Measurements from ENCODE around the gene IL27RA. TPM values are rescaled to one million over a fixed set of nuclear protein-coding genes. Genes with fewer than 3 reads are reported as not detected.

The IL27RA gene
- total RNA-seq, 1 experiment from 2014 or later = 6.0 TPM

- no peak for DNase-seq (ENCODE audit: low spot score)
- Histone ChIP-seq H3K27me3 (replicated peaks; ENCODE audit: insufficient read depth, low read depth, low read length, poor library complexity) (no peaks in the 10 kb centered on the region), H3K27ac (ENCODE audit: low read depth, low read length, poor library complexity, severe bottlenecking) (no peak within 1 kb of the TSS), H3K4me1 (ENCODE audit: insufficient read depth, low read length, poor library complexity, severe bottlenecking) (no peaks in the 10 kb centered on the region), H3K4me3 (ENCODE audit: low read depth, low read length, poor library complexity, severe bottlenecking) (no peak within 1 kb of the TSS), H3K36me3 (ENCODE audit: insufficient read depth, low read length, poor library complexity, severe bottlenecking) (no peaks in the 10 kb centered on the region), H3K9me3 (ENCODE audit: low read depth, low read length, poor library complexity, severe bottlenecking) (no peaks in the 10 kb centered on the region)
- ChIA-PET CTCF (no interaction called here), POLR2A (ENCODE audit: low non-redundant PET) (no interaction called here)
- intact Hi-C loops (cut with micrococcal nuclease; ENCODE audit: unreplicated experiment) = no loop called here
- no TSS peak for BruUV-seq (replicated peaks)
- TF ChIP-seq, protein P1, sequence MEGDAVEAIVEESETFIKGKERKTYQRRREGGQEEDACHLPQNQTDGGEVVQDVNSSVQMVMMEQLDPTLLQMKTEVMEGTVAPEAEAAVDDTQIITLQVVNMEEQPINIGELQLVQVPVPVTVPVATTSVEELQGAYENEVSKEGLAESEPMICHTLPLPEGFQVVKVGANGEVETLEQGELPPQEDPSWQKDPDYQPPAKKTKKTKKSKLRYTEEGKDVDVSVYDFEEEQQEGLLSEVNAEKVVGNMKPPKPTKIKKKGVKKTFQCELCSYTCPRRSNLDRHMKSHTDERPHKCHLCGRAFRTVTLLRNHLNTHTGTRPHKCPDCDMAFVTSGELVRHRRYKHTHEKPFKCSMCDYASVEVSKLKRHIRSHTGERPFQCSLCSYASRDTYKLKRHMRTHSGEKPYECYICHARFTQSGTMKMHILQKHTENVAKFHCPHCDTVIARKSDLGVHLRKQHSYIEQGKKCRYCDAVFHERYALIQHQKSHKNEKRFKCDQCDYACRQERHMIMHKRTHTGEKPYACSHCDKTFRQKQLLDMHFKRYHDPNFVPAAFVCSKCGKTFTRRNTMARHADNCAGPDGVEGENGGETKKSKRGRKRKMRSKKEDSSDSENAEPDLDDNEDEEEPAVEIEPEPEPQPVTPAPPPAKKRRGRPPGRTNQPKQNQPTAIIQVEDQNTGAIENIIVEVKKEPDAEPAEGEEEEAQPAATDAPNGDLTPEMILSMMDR (conservative IDR thresholded peaks at IDR 0.05; ENCODE audit: low read depth, low read length) = no peak
- TF ChIP-seq EZH2 (IDR thresholded peaks at IDR 0.05; ENCODE audit: borderline replicate concordance, low read depth, low read length, poor library complexity, severe bottlenecking) = no peak
These were observed 3.6 kb upstream of the IL27RA start, which contains the start of gene RLN3 for GRCh38 chr19:14027856-14028450. Gene RLN3 (plus strand): TSS chr19:14028148. CDS start chr19:14028205, 57 bp downstream.

DNA sequence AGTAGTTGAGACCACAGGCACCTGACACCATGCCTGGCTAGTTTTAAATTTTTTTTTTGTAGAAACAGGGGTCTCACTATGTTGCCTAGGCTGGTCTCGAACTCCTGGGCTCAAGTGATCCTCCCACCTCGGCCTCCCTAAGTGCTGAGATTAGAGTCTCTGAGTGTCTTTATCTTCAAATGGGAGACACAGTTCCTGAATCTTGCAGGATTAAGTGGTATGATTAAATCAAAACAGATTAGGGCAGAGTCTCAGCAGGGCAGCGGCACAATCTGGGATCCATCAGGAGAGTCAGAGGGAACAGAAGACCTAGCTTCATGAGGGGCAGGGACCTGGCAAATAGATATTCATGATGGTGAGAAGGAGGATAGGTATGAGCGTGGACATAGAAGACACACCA is 2.7 kb upstream of the IL27RA start:
- Histone ChIP-seq H3K4me1 (ENCODE audit: insufficient read depth, low read length, poor library complexity, severe bottlenecking) (no peaks in the 10 kb centered on the region), H3K36me3 (ENCODE audit: insufficient read depth, low read length, poor library complexity, severe bottlenecking) (no peaks in the 10 kb centered on the region), H3K27ac (ENCODE audit: low read depth, low read length, poor library complexity, severe bottlenecking) (no peak overlapping the region), H3K27me3 (replicated peaks; ENCODE audit: insufficient read depth, low read depth, low read length, poor library complexity) (no peaks in the 10 kb centered on the region), H3K9me3 (ENCODE audit: low read depth, low read length, poor library complexity, severe bottlenecking) (no peaks in the 10 kb centered on the region), H3K4me3 (ENCODE audit: low read depth, low read length, poor library complexity, severe bottlenecking) (no peak overlapping the region)
- BruUV-seq (replicated peaks) = no TSS peak
- TF ChIP-seq, protein P1 (conservative IDR thresholded peaks at IDR 0.05; ENCODE audit: low read depth, low read length) = no peak
- no peak for TF ChIP-seq EZH2 (IDR thresholded peaks at IDR 0.05; ENCODE audit: borderline replicate concordance, low read depth, low read length, poor library complexity, severe bottlenecking)
- intact Hi-C loops (cut with micrococcal nuclease; ENCODE audit: unreplicated experiment) = no loop called here
- ChIA-PET POLR2A (ENCODE audit: low non-redundant PET) (no interaction called here), CTCF (no interaction called here)
- DNase-seq (ENCODE audit: low spot score) = no peak

- POLR2A ChIA-PET (ENCODE audit: low non-redundant PET) = no interaction called here
- CTCF ChIA-PET = interaction anchor here (0.6 to 1.0 kb wide), 6 partner anchors 9 to 41 kb away, joined by 3 to 5 read pairs (median 3); partner anchors contain the start of gene MISP3
- no peak for DNase-seq (ENCODE audit: low spot score)
- TF ChIP-seq, protein P1 (conservative IDR thresholded peaks at IDR 0.05; ENCODE audit: low read depth, low read length) = no peak
- no peak for TF ChIP-seq EZH2 (IDR thresholded peaks at IDR 0.05; ENCODE audit: borderline replicate concordance, low read depth, low read length, poor library complexity, severe bottlenecking)
- no peaks in the 10 kb centered on the region for H3K4me1 ChIP-seq (ENCODE audit: insufficient read depth, low read length, poor library complexity, severe bottlenecking)
- H3K4me3 ChIP-seq (ENCODE audit: low read depth, low read length, poor library complexity, severe bottlenecking) = peak overlapping the region; percentile 82
- H3K27me3 ChIP-seq (replicated peaks; ENCODE audit: insufficient read depth, low read depth, low read length, poor library complexity) = no peaks in the 10 kb centered on the region
- no peaks in the 10 kb centered on the region for H3K36me3 ChIP-seq (ENCODE audit: insufficient read depth, low read length, poor library complexity, severe bottlenecking)
- H3K27ac ChIP-seq (ENCODE audit: low read depth, low read length, poor library complexity, severe bottlenecking) = peak overlapping the region; percentile 77
- no TSS peak for BruUV-seq (replicated peaks)
- H3K9me3 ChIP-seq (ENCODE audit: low read depth, low read length, poor library complexity, severe bottlenecking) = no peaks in the 10 kb centered on the region
- intact Hi-C loops (cut with micrococcal nuclease; ENCODE audit: unreplicated experiment) = loop anchor here (5.0 kb wide), 1 partner anchor 149 kb away; no protein-coding TSS in a partner anchor
These were observed 404 bp upstream of the IL27RA start for GRCh38 chr19:14030997-14031718.

Data from A673 (cell line).